GM12873 (cell line): ENCODE data around the gene TCF7L2.

Experiments used
- TF ChIP-seq, protein P1 (sequence below): IDR thresholded peaks from 2 replicates; pipeline ENCODE4 v1.5.1; 2012; ENCODE audit warnings: low read depth, mild to moderate bottlenecking, moderate library complexity, low read length, control low read depth; ENCODE audit not compliant: insufficient read depth; ENCODE audit errors: missing control alignments

The TCF7L2 gene

DNA sequence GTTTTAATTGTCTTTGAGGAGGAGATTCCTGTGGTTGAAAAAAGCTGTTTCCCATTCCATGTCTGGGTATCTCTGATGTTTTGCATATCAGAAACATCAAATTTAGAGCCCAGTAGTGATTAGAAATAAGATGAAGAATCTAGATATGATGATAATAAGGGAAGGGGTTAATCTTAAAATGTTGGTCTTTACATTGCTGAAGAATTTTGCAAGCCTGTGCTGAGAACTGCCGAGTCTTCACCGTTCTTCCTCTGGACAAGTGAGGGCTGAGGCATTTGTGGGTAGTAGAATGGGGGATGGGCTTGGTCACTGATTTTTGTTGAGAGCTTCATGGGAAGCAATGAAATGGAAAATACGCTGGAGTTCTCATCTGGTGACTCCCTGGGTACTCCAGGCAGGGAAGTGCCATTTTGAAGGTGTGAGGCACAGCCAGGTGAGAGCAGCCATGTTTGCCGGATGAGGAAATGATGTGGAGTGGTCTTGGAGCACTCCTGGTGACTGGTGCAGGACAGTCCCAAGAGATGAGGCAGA is 10.2 kb downstream of the TCF7L2 start:
- TF ChIP-seq, protein P1, sequence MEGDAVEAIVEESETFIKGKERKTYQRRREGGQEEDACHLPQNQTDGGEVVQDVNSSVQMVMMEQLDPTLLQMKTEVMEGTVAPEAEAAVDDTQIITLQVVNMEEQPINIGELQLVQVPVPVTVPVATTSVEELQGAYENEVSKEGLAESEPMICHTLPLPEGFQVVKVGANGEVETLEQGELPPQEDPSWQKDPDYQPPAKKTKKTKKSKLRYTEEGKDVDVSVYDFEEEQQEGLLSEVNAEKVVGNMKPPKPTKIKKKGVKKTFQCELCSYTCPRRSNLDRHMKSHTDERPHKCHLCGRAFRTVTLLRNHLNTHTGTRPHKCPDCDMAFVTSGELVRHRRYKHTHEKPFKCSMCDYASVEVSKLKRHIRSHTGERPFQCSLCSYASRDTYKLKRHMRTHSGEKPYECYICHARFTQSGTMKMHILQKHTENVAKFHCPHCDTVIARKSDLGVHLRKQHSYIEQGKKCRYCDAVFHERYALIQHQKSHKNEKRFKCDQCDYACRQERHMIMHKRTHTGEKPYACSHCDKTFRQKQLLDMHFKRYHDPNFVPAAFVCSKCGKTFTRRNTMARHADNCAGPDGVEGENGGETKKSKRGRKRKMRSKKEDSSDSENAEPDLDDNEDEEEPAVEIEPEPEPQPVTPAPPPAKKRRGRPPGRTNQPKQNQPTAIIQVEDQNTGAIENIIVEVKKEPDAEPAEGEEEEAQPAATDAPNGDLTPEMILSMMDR: no peak

DNA sequence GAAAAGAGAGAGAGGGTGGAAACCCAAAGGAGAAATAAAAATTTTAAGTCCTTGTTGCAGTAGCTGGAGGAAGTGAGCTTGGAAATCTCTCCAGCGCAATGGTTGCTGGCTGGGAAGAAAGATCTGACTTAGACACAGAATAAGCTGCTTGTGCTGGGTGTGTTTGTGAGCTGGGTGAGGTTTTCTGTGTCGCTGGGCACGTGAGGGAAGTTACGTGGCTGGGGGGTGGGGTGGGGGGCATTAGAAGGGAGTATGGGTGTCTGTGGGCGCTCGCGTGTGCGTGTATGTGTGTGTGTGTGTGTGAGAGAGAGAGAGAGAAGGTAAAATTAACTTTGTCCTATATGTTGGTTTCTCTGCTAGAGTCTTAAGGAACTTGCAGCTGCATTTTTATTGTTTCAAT is 11.6 kb downstream of the TCF7L2 start:
- TF ChIP-seq, protein P1: no peak

DNA sequence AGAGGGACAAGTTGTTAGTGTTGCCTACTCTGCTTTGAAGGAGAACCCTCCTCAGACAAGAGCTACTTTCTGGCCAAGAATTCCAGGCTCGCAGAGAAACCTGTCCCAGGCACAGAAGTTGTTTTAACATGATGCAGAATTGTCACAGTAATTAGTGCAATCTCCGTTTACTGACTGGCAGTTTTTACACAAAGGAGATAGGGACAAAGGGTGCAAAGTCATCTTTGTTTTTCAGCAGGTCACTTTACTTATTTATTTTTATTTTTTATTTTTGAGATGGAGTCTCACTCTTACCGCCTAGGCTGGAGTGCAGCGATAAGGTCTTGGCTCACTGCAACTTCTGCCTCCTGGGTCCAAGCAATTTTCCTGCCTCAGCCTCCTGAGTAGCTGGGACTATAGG is 12.3 kb downstream of the TCF7L2 start:
- TF ChIP-seq, protein P1: no peak

DNA sequence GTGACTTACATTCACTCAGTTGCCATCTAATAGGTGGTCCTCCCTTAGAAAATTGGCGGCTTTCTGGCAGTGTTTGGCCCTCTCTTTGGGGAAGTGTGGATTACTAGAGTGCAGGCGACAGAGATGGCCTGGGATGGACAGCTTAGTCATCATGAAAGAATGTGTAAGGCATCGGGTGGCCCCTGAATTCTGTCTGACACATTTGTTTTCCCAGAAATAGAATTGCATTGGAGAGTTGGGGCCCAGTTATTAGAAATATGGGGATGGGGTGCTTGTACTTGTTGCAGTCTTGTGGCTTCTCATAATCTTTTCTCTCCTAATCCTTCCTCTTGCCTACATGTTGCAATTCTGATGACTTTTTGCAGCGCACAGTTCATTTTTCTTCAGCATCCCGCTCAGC is 13.8 kb downstream of the TCF7L2 start:
- TF ChIP-seq, protein P1: no peak

DNA sequence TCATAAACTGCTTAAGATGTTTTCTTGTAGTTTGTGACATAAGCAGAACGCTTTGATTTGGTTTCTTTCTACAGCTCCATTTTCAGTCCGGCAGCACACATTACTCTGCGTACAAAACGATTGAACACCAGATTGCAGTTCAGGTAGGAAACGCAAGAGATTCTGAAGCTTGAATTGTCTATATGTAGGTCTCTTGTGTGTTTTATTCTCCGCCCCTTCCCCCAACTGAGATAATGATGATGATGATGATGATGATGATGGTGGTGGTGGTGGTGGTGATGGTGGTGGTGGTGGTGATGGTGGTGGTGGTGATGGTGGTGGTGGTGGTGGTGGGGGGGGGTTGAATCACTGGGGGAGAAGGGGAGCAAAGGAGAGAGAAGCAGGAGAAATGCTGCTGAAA is 14.4 kb downstream of the TCF7L2 start:
- TF ChIP-seq, protein P1: no peak

DNA sequence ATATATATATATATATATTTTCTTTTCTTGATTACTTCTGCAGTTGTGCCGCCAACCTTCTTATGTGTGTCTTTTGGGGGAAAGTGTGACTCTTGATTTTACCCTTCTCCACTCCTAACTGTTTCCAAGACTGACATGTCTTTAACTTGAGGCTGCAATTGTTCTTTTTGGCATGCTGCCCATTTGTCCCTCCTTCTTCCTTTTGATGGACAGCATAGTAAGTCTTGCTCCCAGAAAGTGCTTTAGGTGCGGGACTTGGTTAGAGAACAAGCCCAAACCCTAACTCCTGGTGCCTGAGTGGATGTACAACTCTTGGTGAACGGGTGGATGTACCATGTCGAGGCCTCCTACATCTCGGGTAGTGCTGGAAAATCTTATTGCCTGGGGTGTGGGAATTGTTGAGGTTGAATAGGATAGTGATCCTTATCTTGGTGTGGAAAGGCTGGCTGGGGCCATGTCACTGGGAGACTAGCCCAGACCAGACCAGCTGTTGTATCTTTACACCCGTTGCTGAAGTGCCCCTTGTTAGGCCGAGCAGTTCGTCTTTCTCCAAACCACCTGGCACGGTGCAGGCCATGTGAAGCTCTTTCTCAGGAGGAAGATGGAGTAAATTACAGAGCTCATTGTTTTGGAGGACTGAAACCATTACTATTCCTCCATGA is 16.3 kb downstream of the TCF7L2 start:
- TF ChIP-seq, protein P1: no peak

DNA sequence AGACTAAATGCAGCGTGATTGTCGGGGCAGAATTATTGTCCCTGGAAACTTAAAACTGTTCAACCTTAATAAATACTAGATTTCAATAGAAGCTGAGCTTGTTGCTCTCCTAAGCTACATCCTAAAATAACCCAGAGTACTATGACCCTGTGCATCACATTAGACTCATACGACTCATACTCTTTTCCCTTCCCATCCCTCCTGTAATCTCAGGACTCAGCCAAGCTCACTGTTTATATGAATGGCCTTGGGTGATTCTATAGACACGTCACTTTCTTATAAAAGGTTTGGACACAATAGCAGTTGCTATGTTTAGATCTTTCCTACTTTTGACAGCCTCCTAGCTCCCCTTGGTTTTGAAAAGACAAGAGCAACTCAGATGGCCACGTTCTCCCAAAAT is 17.2 kb downstream of the TCF7L2 start:
- TF ChIP-seq, protein P1: no peak
